Measurements from ENCODE around the gene CDK5RAP2.

DNA sequence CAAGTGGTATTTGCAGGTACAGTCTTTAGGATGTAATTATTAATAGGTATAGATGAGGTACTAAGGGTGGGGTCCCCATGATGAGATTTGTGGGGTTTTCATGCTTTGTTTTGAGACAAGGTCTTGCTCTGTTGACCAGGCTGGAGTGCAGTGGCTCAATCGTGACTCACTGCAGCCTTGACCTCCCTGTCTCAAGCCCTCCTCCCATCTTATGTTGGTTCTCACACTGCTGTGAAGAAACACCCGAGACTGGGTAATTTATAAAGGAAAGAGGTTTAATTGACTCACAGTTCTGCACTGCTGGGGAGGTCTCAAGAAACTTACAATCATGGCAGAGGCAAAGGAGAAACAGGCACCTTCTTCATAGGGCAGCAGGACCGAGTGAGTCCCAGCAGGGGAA, 217.5 kb downstream of the CDK5RAP2 start:
- TF ChIP-seq, protein P1, sequence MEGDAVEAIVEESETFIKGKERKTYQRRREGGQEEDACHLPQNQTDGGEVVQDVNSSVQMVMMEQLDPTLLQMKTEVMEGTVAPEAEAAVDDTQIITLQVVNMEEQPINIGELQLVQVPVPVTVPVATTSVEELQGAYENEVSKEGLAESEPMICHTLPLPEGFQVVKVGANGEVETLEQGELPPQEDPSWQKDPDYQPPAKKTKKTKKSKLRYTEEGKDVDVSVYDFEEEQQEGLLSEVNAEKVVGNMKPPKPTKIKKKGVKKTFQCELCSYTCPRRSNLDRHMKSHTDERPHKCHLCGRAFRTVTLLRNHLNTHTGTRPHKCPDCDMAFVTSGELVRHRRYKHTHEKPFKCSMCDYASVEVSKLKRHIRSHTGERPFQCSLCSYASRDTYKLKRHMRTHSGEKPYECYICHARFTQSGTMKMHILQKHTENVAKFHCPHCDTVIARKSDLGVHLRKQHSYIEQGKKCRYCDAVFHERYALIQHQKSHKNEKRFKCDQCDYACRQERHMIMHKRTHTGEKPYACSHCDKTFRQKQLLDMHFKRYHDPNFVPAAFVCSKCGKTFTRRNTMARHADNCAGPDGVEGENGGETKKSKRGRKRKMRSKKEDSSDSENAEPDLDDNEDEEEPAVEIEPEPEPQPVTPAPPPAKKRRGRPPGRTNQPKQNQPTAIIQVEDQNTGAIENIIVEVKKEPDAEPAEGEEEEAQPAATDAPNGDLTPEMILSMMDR (IDR thresholded peaks at IDR 0.05; ENCODE audit: insufficient read depth, low read length) = no peak
- TF ChIP-seq, protein P2, sequence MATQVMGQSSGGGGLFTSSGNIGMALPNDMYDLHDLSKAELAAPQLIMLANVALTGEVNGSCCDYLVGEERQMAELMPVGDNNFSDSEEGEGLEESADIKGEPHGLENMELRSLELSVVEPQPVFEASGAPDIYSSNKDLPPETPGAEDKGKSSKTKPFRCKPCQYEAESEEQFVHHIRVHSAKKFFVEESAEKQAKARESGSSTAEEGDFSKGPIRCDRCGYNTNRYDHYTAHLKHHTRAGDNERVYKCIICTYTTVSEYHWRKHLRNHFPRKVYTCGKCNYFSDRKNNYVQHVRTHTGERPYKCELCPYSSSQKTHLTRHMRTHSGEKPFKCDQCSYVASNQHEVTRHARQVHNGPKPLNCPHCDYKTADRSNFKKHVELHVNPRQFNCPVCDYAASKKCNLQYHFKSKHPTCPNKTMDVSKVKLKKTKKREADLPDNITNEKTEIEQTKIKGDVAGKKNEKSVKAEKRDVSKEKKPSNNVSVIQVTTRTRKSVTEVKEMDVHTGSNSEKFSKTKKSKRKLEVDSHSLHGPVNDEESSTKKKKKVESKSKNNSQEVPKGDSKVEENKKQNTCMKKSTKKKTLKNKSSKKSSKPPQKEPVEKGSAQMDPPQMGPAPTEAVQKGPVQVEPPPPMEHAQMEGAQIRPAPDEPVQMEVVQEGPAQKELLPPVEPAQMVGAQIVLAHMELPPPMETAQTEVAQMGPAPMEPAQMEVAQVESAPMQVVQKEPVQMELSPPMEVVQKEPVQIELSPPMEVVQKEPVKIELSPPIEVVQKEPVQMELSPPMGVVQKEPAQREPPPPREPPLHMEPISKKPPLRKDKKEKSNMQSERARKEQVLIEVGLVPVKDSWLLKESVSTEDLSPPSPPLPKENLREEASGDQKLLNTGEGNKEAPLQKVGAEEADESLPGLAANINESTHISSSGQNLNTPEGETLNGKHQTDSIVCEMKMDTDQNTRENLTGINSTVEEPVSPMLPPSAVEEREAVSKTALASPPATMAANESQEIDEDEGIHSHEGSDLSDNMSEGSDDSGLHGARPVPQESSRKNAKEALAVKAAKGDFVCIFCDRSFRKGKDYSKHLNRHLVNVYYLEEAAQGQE (IDR thresholded peaks at IDR 0.05; ENCODE audit: insufficient replicate concordance, low read depth) = no peak
- TF ChIP-seq POLR2AphosphoS5 (IDR thresholded peaks at IDR 0.05; ENCODE audit: low read depth) = no peak
- no peak for TF ChIP-seq GABPA (IDR thresholded peaks at IDR 0.05; ENCODE audit: low read depth)
- no peak for TF ChIP-seq SPI1 (IDR thresholded peaks at IDR 0.05; ENCODE audit: borderline replicate concordance, low read depth)
